KG1 (cell line): ENCODE data around the gene MET.

ENCODE experiments used
- DNase-seq: peaks from one replicate; lab custom pipeline; 2025; lab: John Stamatoyannopoulos, UW

MET gene

GRCh38 chr7:116785843-116786242, 113.8 kb downstream of the MET start:
- no peak for DNase-seq

GRCh38 chr7:116786791-116787443, 114.9 kb downstream of the MET start:
- DNase-seq = peak; percentile 36

GRCh38 chr7:116787881-116788280, 115.9 kb downstream of the MET start:
- DNase-seq = no peak

GRCh38 chr7:116788572-116789197, 116.7 kb downstream of the MET start:
- no peak for DNase-seq

GRCh38 chr7:116790025-116790424, 118.0 kb downstream of the MET start:
- DNase-seq = no peak

GRCh38 chr7:116792813-116793212, 120.8 kb downstream of the MET start:
- no peak for DNase-seq

- no peak for DNase-seq
These were observed 121.9 kb downstream of the MET start for GRCh38 chr7:116793795-116794340.

- DNase-seq = no peak
These were observed 124.5 kb downstream of the MET start for GRCh38 chr7:116796471-116796870.

GRCh38 chr7:116797612-116798011, 125.6 kb downstream of the MET start:
- DNase-seq = no peak

GRCh38 chr7:116798232-116798631, 126.2 kb downstream of the MET start:
- no peak for DNase-seq

GRCh38 chr7:116799916-116800315, 127.9 kb downstream of the MET start:
- DNase-seq = no peak

- no peak for DNase-seq
These were observed 128.6 kb downstream of the MET start for GRCh38 chr7:116800594-116800993.

- no peak for DNase-seq
These were observed 129.2 kb downstream of the MET start for GRCh38 chr7:116801092-116801710.

- DNase-seq = no peak
These were observed 130.2 kb downstream of the MET start for GRCh38 chr7:116802144-116802745.

- peak; percentile 6 for DNase-seq
These were observed 130.8 kb downstream of the MET start for GRCh38 chr7:116802746-116803152.

GRCh38 chr7:116804471-116804870, 132.5 kb downstream of the MET start:
- DNase-seq = no peak

- DNase-seq = no peak
These were observed 133.1 kb downstream of the MET start for GRCh38 chr7:116805100-116805544.

- DNase-seq = no peak
These were observed 134.3 kb downstream of the MET start for GRCh38 chr7:116806046-116806944.

GRCh38 chr7:116807011-116807560, 135.1 kb downstream of the MET start:
- DNase-seq = no peak

- peak; percentile 39 for DNase-seq
These were observed 137.8 kb downstream of the MET start for GRCh38 chr7:116809636-116810266.
